AG09319 (cell line): ENCODE results near the gene SORCS3.

Experiments used
- DNase-seq: peaks from one replicate; pipeline ENCODE4 v3.0.0-alpha.2; 2010; ENCODE audit warnings: low read depth; ENCODE audit errors: extremely low read depth
- CTCF ChIP-seq: IDR thresholded peaks from 2 replicates; pipeline ENCODE4 v1.5.1; 2011; ENCODE audit warnings: low read depth, mild to moderate bottlenecking, inconsistent platforms, low read length, moderate library complexity

Gene SORCS3

GRCh38 chr10:105239311-105240219 is 598.5 kb downstream of the SORCS3 start:
- no peak for DNase-seq
- no peak for TF ChIP-seq CTCF

GRCh38 chr10:105241254-105241653 is 600.2 kb downstream of the SORCS3 start:
- TF ChIP-seq CTCF, result no peak
- no peak for DNase-seq

GRCh38 chr10:105243381-105243780 is 602.3 kb downstream of the SORCS3 start:
- no peak for DNase-seq
- TF ChIP-seq CTCF, result no peak

- DNase-seq, result no peak
- TF ChIP-seq CTCF, result no peak
Observed at GRCh38 chr10:105243825-105244224, 602.7 kb downstream of the SORCS3 start.

- DNase-seq, result no peak
- no peak for TF ChIP-seq CTCF
Observed at GRCh38 chr10:105247831-105248499, 606.9 kb downstream of the SORCS3 start.

GRCh38 chr10:105252911-105253310 is 611.8 kb downstream of the SORCS3 start:
- no peak for DNase-seq

More at GRCh38 chr10:105252911-105253310, 611.8 kb downstream of the SORCS3 start:
- TF ChIP-seq CTCF, result no peak
